IMR-90 (cell line): ENCODE measurements around the gene COG4. TPM values are rescaled to one million over a fixed set of nuclear protein-coding genes. Genes with fewer than 3 reads are reported as not detected.

Source experiments
- ATAC-seq: fragments of 200-7000 bp; cut with Tn5 transposase; 2 replicates; pipeline ENCODE4 v1.9.1; 2020; ENCODE audit warnings: low read depth, mild to moderate bottlenecking, moderate library complexity
- BruUV-seq: library from RNA; stranded (reverse); fragments of 400-500 nt; replicated peaks from 2 replicates; lab custom pipeline; 2021; lab: Mats Ljungman, UMichigan
- CTCF ChIA-PET: fragments of 300-600 bp; formaldehyde crosslinking; extraction: SDS; loops from one replicate; lab custom pipeline; 2021; ENCODE audit warnings: antibody characterized with exemption; lab: Yijun Ruan, JAX
- POLR2A ChIA-PET: fragments of 300-600 bp; sonication (Branson Sonifier 250); formaldehyde crosslinking; loops from one replicate; lab custom pipeline; 2022; ENCODE audit warnings: antibody characterized with exemption; ENCODE audit not compliant: unreplicated experiment; lab: Charles Lee
- DNase-seq: peaks from one replicate; pipeline ENCODE4 v3.0.0; 2013
- H2AFZ ChIP-seq: replicated peaks from 2 replicates; pipeline ENCODE3; 2013; ENCODE audit warnings: low read length, mild to moderate bottlenecking; ENCODE audit not compliant: poor library complexity
- H2AK5ac ChIP-seq: 2 replicates; pipeline ENCODE4 v1.6.1; 2013; ENCODE audit warnings: low read depth, low read length, inconsistent platforms
- H2AK9ac ChIP-seq: replicated peaks from 2 replicates; pipeline ENCODE3; 2013; ENCODE audit warnings: mild to moderate bottlenecking, low read depth, low read length, moderate library complexity; ENCODE audit not compliant: poor library complexity
- H2BK120ac ChIP-seq: 2 replicates; pipeline ENCODE4 v1.6.1; 2013; ENCODE audit warnings: low read depth, low read length, inconsistent platforms
- H2BK15ac ChIP-seq: 3 replicates; pipeline ENCODE4 v1.6.1; 2013; ENCODE audit warnings: low read depth, low read length, inconsistent platforms
- H2BK20ac ChIP-seq: 2 replicates; pipeline ENCODE4 v1.6.1; 2013; ENCODE audit warnings: low read depth, mild to moderate bottlenecking, inconsistent platforms, low read length, moderate library complexity
- H2BK5ac ChIP-seq: 2 replicates; pipeline ENCODE4 v1.6.1; 2013; ENCODE audit warnings: mild to moderate bottlenecking, low read depth, low read length, inconsistent platforms; ENCODE audit not compliant: poor library complexity, severe bottlenecking
- H3K14ac ChIP-seq: replicated peaks from 2 replicates; pipeline ENCODE4 v1.6.1; 2013; ENCODE audit warnings: low read depth, low read length, inconsistent platforms
- H3K18ac ChIP-seq: 2 replicates; pipeline ENCODE4 v1.6.1; 2013; ENCODE audit warnings: low read depth, low read length, control low read depth
- H3K23ac ChIP-seq: 2 replicates; pipeline ENCODE4 v1.6.1; 2013; ENCODE audit warnings: low read depth, low read length, inconsistent platforms
- H3K27ac ChIP-seq: 2 replicates; pipeline ENCODE4 v1.5.1; 2013; ENCODE audit warnings: mild to moderate bottlenecking, control low read depth, low read length; ENCODE audit not compliant: insufficient read depth
- H3K27me3 ChIP-seq: 2 replicates; pipeline ENCODE4 v1.6.1; 2013; ENCODE audit warnings: low read length; ENCODE audit not compliant: control insufficient read depth, insufficient read depth
- H3K36me3 ChIP-seq: 2 replicates; pipeline ENCODE4 v1.6.1; 2013; ENCODE audit warnings: low read length, mixed read lengths; ENCODE audit not compliant: control insufficient read depth, insufficient read depth
- H3K4ac ChIP-seq: 2 replicates; pipeline ENCODE4 v1.6.1; 2013; ENCODE audit warnings: low read depth, low read length, inconsistent platforms
- H3K4me1 ChIP-seq: 2 replicates; pipeline ENCODE4 v1.6.1; 2013; ENCODE audit warnings: low read length, mixed read lengths; ENCODE audit not compliant: control insufficient read depth, insufficient read depth
- H3K4me2 ChIP-seq: 2 replicates; pipeline ENCODE4 v1.6.1; 2013; ENCODE audit warnings: low read depth, mild to moderate bottlenecking, control low read depth, low read length, moderate library complexity
- H3K4me3 ChIP-seq: 2 replicates; pipeline ENCODE4 v1.5.1; 2013; ENCODE audit warnings: low read depth, mild to moderate bottlenecking, control low read depth, low read length, moderate library complexity; ENCODE audit not compliant: insufficient read depth
- H3K56ac ChIP-seq: 2 replicates; pipeline ENCODE4 v1.6.1; 2013; ENCODE audit warnings: low read length, inconsistent platforms; ENCODE audit not compliant: insufficient read depth; ENCODE audit errors: extremely low read depth
- H3K79me1 ChIP-seq, 2 experiments: 2 replicates each; pipeline ENCODE4 v1.6.1; 2013; ENCODE audit warnings: low read length in 2 of 2, inconsistent platforms in 1 of 2, low read depth in 1 of 2
- H3K9ac ChIP-seq: 2 replicates; pipeline ENCODE4 v1.6.1; 2013; ENCODE audit warnings: low read depth, low read length, control low read depth
- H3K9me1 ChIP-seq: 2 replicates; pipeline ENCODE4 v1.6.1; 2013; ENCODE audit warnings: low read length, inconsistent platforms; ENCODE audit not compliant: insufficient read depth
- H3K9me3 ChIP-seq: 2 replicates; pipeline ENCODE4 v1.6.1; 2013; ENCODE audit warnings: low read length; ENCODE audit not compliant: control insufficient read depth, insufficient read depth
- H4K20me1 ChIP-seq: 2 replicates; pipeline ENCODE4 v1.6.1; 2013; ENCODE audit warnings: low read length, inconsistent platforms; ENCODE audit not compliant: insufficient read depth
- H4K5ac ChIP-seq: 2 replicates; pipeline ENCODE4 v1.6.1; 2013; ENCODE audit warnings: mild to moderate bottlenecking, low read depth, low read length, control low read depth
- H4K8ac ChIP-seq, 2 experiments: 2 replicates each; pipeline ENCODE4 v1.6.1; 2013; ENCODE audit warnings: low read depth in 2 of 2, low read length in 2 of 2, control low read depth in 1 of 2, inconsistent platforms in 1 of 2
- H4K91ac ChIP-seq: 2 replicates; pipeline ENCODE4 v1.6.1; 2013; ENCODE audit warnings: low read depth, low read length, inconsistent platforms; ENCODE audit not compliant: insufficient read depth
- BHLHE40 ChIP-seq: fragments of 150-350 bp; IDR thresholded peaks from 2 replicates; pipeline ENCODE4 v1.6.1; 2016; ENCODE audit warnings: mild to moderate bottlenecking, low read depth, low read length
- CEBPB ChIP-seq: IDR thresholded peaks from 2 replicates; pipeline ENCODE4 v1.6.1; 2012; ENCODE audit warnings: low read depth, low read length, improper control_type of control experiment
- FOS ChIP-seq: fragments of 150-350 bp; IDR thresholded peaks from 2 replicates; pipeline ENCODE4 v1.6.1; 2016; ENCODE audit warnings: low read depth, low read length
- MAFK ChIP-seq: IDR thresholded peaks from 2 replicates; pipeline ENCODE4 v1.6.1; 2012; ENCODE audit warnings: low read depth, low read length, improper control_type of control experiment
- POLR2A ChIP-seq: IDR thresholded peaks from 2 replicates; pipeline ENCODE4 v1.6.1; 2012; ENCODE audit warnings: mild to moderate bottlenecking, low read depth, low read length
- RAD21 ChIP-seq: IDR thresholded peaks from 2 replicates; pipeline ENCODE4 v1.6.1; 2012; ENCODE audit warnings: low read length, improper control_type of control experiment
- SMC3 ChIP-seq: fragments of 150-350 bp; IDR thresholded peaks from 2 replicates; pipeline ENCODE4 v1.6.1; 2016; ENCODE audit warnings: low read depth, mild to moderate bottlenecking, antibody characterized with exemption, low read length, moderate library complexity
- WGBS, 2 experiments: methylation state at CpG; one replicate each; pipeline versions ENCODE4 v1.1.5 to v1.1.7; 2013; ENCODE audit warnings: missing lambda C conversion rate in 2 of 2; ENCODE audit not compliant: insufficient read length in 1 of 2; ENCODE audit errors: extremely low coverage in 2 of 2; 5-methylcytosine and 5-hydroxymethylcytosine counted together
- dilution Hi-C: fragments of 300-500 bp; cut with HindIII; formaldehyde crosslinking; loops from one replicate; pipeline ENCODE4 v1.14.3; 2018; ENCODE audit warnings: low sequenced_read_pairs; ENCODE audit not compliant: unreplicated experiment
- in situ Hi-C: fragments of 300-500 bp; cut with MboI; formaldehyde crosslinking; loops from 3 replicates; pipeline ENCODE4 v1.14.3; 2019; ENCODE audit warnings: low sequenced_read_pairs, inconsistent platforms, mixed read lengths
- intact Hi-C: fragments of 100-400 bp; cut with micrococcal nuclease; formaldehyde crosslinking; loops from 2 replicates; pipeline ENCODE4 v1.10.0; 2022
- polyA plus RNA-seq, 3 experiments: library from polyadenylated mRNA; depleted of rRNA; stranded (reverse); fragments of >200 nt; gene quantifications; 2 replicates each; pipeline ENCODE4 v1.2.3, GENCODE V29; 2012; ENCODE audit warnings: low replicate concordance in 1 of 3
- total RNA-seq: library from RNA; depleted of rRNA; stranded (reverse); fragments of >200 nt; gene quantifications from 2 replicates; pipeline ENCODE4 v1.2.3, GENCODE V29; 2012
- TF ChIP-seq, protein P1 (sequence below): conservative IDR thresholded peaks from 2 replicates; pipeline ENCODE4 v1.5.1; 2012; ENCODE audit warnings: mild to moderate bottlenecking, low read depth, low read length, improper control_type of control experiment
- TF ChIP-seq, protein P2 (sequence below): fragments of 150-350 bp; IDR thresholded peaks from 2 replicates; pipeline ENCODE4 v1.6.1; 2016; ENCODE audit warnings: low read depth, mild to moderate bottlenecking, low read length, moderate library complexity, borderline replicate concordance

The COG4 gene
- total and polyA plus RNA-seq, 2 of the 4 experiments (the other 2 are of a cell fraction), result 47.5 to 96.1 TPM

DNA sequence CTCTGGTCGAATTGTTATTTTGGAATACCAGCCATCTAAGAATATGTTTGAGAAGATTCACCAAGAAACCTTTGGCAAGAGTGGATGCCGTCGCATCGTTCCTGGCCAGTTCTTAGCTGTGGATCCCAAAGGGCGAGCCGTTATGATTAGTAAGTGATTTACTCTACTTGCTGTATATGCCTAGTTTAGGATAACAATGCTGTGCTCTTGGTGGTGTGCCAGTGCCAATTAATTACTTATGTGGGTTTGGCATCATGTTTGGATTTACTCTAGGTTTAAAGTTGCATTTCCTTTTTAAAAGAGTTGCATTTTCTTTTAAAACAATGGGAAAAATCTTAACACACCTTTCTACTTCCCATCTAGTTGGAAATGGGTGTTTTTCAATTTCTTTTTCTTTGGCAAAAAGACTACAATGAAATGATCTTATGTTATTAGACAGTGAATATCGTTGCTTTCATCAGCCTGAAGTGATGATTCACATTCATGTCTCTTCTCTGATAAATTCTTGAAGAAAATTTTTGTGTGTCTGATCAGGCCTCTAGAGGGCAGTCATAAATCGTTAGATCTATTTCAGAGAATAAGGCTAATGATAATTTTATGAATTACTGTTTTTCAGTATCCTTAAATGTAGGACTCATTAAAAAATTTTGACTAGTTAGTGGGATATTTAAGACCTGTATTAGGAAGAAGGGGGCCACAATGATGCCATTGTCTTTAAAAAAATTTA is 5.9 kb upstream of the COG4 start:
- Histone ChIP-seq H3K9me3 (no peaks in the 10 kb centered on the region), H3K79me1 (peaks cover 15 to 50% of the 10 kb centered on the region in 2 experiments), H4K5ac (no peak overlapping the region), H3K14ac (no peak overlapping the region), H3K56ac (no peak overlapping the region), H3K4ac (no peak overlapping the region), H3K4me3 (no peak overlapping the region), H2BK20ac (no peak overlapping the region), H3K23ac (no peak overlapping the region), H4K91ac (no peak overlapping the region), H2BK5ac (no peak overlapping the region), H2BK120ac (no peak overlapping the region), H3K36me3 (peaks cover 37% of the 10 kb centered on the region), H3K4me2 (peak overlapping the region; percentile 6; the same call in 1 of the 2 replicates), H3K9ac (0 out of 2 replicates have a peak overlapping the region, but pooled peaks have one; percentile 12), H2AK9ac (no peak overlapping the region), H3K27me3 (no peaks in the 10 kb centered on the region), H3K4me1 (peaks cover 6% of the 10 kb centered on the region), H3K9me1 (no peaks in the 10 kb centered on the region), H4K20me1 (peaks cover 59% of the 10 kb centered on the region), H2BK15ac (no peak overlapping the region), H3K18ac (no peak overlapping the region), H4K8ac (no peak overlapping the region), H3K27ac (peak overlapping the region; percentile 8; the same call in 1 of the 2 replicates), H2AK5ac (peak overlapping the region; percentile 5; the same call in 1 of the 2 replicates), H2AFZ (no peak overlapping the region)
- dilution Hi-C loops, result no loop called here
- no peak for TF ChIP-seq BHLHE40
- TF ChIP-seq, protein P1, sequence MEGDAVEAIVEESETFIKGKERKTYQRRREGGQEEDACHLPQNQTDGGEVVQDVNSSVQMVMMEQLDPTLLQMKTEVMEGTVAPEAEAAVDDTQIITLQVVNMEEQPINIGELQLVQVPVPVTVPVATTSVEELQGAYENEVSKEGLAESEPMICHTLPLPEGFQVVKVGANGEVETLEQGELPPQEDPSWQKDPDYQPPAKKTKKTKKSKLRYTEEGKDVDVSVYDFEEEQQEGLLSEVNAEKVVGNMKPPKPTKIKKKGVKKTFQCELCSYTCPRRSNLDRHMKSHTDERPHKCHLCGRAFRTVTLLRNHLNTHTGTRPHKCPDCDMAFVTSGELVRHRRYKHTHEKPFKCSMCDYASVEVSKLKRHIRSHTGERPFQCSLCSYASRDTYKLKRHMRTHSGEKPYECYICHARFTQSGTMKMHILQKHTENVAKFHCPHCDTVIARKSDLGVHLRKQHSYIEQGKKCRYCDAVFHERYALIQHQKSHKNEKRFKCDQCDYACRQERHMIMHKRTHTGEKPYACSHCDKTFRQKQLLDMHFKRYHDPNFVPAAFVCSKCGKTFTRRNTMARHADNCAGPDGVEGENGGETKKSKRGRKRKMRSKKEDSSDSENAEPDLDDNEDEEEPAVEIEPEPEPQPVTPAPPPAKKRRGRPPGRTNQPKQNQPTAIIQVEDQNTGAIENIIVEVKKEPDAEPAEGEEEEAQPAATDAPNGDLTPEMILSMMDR, result peak; percentile 74
- TF ChIP-seq, protein P2, sequence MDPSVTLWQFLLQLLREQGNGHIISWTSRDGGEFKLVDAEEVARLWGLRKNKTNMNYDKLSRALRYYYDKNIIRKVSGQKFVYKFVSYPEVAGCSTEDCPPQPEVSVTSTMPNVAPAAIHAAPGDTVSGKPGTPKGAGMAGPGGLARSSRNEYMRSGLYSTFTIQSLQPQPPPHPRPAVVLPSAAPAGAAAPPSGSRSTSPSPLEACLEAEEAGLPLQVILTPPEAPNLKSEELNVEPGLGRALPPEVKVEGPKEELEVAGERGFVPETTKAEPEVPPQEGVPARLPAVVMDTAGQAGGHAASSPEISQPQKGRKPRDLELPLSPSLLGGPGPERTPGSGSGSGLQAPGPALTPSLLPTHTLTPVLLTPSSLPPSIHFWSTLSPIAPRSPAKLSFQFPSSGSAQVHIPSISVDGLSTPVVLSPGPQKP, result no peak
- peak; percentile 64 for TF ChIP-seq RAD21
- no peak for TF ChIP-seq POLR2A
- no peak for TF ChIP-seq FOS
- no peak for TF ChIP-seq MAFK
- no peak for TF ChIP-seq CEBPB
- TF ChIP-seq SMC3, result peak; percentile 53
- CTCF ChIA-PET, result no interaction called here
- BruUV-seq, result no TSS peak
- peak; percentile 76 for ATAC-seq
- POLR2A ChIA-PET, result no interaction called here
- WGBS, 2 experiments, result 92% methylated on average over 6 of the region's 8 CpGs; no CpG with 5 or more reads in 1 of the 2 experiments
- peak; percentile 79 for DNase-seq
- intact Hi-C loops, result loop anchor here (1.0 to 2.0 kb wide), 2 partner anchors 124 to 242 kb away; no protein-coding TSS in a partner anchor
- in situ Hi-C loops, result no loop called here
